Left colon (tissue), 2 donors: ENCODE measurements around the gene LIPG. TPM values are rescaled to one million over a fixed set of nuclear protein-coding genes. Genes with fewer than 3 reads are reported as not detected.
"Not testable (repeated sequence)": the region's sequence is repeated elsewhere in the genome, so short reads cannot be mapped to it uniquely, and the experiment has no call there.

Experiments used
- ATAC-seq: fragments of 200-7000 bp; cut with Tn5 transposase; one replicate; pipeline ENCODE4 v1.9.1; 2020; ENCODE audit warnings: mild to moderate bottlenecking, moderate library complexity
- DNase-seq, 2 donors: peaks; one replicate each; pipeline ENCODE4 v3.0.0-alpha.2; 2020
- intact Hi-C, 2 donors: fragments of 100-400 bp; cut with DNase I in 1 of 2; cut with micrococcal nuclease in 1 of 2; formaldehyde crosslinking; loops; one replicate each; pipeline versions ENCODE4 v1.11.2 to v1.14.0; 2022; cut with DNase I, micrococcal nuclease
- total RNA-seq, 2 donors: library from RNA; stranded (reverse); fragmentation: NEBNext Ultra II Directional; extraction: Animal tissue kit (Norgen Biotek cat#: 25700); gene quantifications; one replicate each; pipeline ENCODE4 v1.2.1, GENCODE V29; 2021
- donor health status: DM: no; HTN: no; CAD: no.
- donor health status: DM: yes; HTN: yes; CAD: no.

The LIPG gene
- total RNA-seq, 2 donors from 2014 or later = 14.2 to 39.0 TPM

DNA sequence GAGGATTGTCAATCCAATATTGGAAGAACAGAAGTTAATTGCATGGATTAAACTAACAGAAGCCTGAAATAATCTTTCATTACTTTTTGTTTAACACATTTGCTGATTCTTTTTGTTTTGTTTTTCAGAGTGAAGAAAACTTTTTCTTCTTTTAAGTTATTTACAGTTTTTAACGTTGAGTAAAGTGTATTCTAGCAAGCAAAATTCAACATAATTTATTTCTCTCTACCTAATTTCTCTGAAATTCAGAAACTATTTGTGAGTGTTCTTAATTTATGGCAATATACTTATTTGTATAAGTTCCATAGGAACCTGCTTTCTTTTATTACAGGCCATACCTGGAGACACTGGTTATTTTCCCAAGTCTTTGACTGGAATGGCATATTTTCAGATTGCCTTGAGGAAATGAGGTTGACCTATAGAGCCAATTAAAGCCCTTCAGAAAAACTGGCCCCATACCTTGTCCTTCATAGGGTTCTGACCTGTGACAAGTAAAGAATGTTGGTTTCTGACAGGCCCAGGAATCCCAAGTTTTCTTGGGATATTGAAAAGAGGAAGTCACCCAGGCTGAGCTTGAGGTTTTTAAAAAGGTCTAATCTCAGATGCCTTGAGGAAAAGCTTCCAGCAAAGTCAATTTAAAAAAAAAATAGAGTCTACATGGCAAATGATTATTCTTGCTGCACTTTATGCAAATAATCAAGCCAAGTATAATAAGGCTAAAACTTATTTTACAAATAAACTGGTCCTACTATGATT lies 26.8 kb upstream of the LIPG start:
- ATAC-seq (no peak), DNase-seq (no peak)
- intact Hi-C loops = no loop called here

GRCh38 chr18:49537232-49537896 lies 24.5 kb upstream of the LIPG start:
- intact Hi-C loops = no loop called here
- ATAC-seq (no peak), DNase-seq (no peak)

DNA sequence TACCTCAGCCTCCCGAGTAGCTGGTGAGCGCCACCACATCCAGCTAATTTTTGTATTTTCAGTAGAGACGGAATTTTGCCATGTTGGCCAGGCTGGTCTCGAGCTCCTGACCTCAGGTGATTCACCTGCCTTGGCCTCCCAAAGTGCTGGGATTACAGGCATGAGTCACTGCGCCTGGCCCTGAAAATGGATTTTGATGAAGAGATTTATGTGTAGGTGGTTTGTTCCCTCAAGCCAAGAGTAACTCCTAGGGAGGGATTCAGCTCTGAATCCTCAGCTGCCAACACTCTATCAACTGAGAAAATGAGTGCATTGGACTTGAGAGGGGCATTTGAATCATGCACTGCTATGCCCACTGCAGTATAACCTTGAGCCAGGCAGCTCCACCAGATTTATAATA lies 17.5 kb upstream of the LIPG start:
- DNase-seq (no peak), ATAC-seq (no peak)
- intact Hi-C loops = no loop called here

DNA sequence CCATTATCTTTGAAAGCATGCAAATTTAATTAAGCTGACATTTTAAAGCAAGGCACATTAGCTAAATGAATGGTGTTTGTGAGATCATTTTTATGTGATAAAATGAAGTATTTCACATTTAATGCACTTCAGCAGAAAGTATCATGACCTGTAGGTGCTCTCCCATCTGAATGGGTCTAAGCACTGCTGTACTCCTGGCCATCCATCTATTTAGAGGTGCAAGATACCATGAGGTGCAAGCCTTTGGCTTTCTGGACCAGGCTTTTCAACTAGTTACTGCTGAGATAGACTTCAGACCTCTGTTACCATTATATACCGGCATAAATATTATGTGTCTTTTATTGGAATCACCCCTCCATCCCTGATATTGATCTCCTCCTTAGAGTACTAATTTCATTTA lies 15.6 kb upstream of the LIPG start:
- no peak for ATAC-seq
- no peak for DNase-seq
- intact Hi-C loops = no loop called here

DNA sequence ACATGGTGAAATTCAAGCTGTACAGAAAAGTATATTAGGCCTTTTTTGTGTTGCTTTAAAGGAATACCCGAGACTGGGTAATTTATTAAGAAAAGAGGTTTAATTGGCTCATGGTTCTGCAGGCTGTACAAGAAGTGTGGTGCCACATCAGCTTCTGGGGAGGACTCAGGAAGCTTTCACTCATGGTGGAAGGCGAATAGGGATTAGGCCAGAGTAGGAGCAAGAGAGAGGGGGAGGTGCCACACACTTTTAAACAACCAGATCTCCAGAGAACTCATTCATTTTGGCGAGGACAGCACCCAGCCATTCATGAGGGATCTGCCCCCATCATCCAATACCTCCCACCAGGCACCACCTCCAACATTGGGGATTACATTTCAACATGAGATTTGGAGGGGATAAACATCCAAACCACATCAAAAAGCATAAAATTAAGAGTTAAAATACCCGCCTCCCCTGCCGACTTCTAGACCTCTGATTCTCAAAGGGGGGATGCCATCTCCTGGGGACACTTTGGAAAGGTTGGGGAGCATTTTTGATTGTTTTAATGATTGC lies 15.1 kb upstream of the LIPG start:
- no peak for ATAC-seq
- intact Hi-C loops = no loop called here
- no peak for DNase-seq

GRCh38 chr18:49547701-49548100 lies 14.2 kb upstream of the LIPG start:
- intact Hi-C loops = no loop called here
- DNase-seq = no peak
- no peak for ATAC-seq

GRCh38 chr18:49548229-49548636 lies 13.6 kb upstream of the LIPG start:
- DNase-seq (no peak), ATAC-seq (no peak)
- intact Hi-C loops = no loop called here

- DNase-seq = no peak
- no peak for ATAC-seq
- intact Hi-C loops = loop anchor here in 1 of 2 donors (10.0 kb wide), 1 partner anchor 234 kb away; no protein-coding TSS in a partner anchor
These were observed 11.1 kb upstream of the LIPG start for GRCh38 chr18:49550621-49551339.

DNA sequence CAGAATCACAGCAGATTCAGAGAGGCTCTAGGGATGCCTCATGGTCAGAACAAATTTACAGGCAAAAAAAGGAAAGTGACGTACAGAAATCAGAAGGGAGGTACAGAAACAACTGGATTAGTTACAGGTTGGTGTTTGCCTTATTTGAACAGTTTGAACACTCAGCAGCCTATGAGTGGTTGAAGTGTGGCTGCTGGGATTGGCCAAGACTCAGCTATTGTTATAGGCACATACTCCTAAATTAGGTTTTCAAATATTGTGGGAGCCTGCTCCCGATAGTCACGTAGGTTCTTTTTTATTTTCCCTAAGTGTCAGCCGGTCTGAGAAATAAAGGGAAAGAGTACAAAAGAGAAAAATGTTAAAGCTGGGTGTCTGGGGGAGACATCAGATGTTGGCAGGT lies 8.9 kb upstream of the LIPG start:
- no peak for DNase-seq

DNA sequence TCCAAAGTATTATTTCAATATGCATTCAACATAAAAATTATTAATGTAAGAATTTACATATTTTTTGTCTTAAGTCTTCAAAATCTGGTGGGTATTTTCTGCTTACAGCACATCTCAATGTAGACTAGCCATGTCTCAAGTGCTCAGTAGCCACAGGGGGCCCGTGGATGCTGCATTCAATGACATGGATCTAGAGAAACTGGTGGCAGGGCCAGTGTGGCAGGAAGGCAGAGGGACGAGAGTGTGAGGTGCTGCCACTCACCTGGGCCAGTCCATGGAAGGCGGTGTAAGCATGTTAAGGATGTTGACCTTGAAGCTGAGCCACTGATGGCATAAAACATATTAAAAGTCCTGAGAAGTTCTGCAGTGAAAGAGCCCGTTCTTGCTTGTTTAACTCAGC lies 6.2 kb upstream of the LIPG start:
- ATAC-seq = no peak
- intact Hi-C loops = loop anchor here in 1 of 2 donors (10.0 kb wide), 1 partner anchor 229 kb away; no protein-coding TSS in a partner anchor
- no peak for DNase-seq

More for the DNA sequence above, 8.9 kb upstream of the LIPG start:
- ATAC-seq = no peak
- intact Hi-C loops = loop anchor here in 1 of 2 donors (10.0 kb wide), 1 partner anchor 232 kb away; no protein-coding TSS in a partner anchor

DNA sequence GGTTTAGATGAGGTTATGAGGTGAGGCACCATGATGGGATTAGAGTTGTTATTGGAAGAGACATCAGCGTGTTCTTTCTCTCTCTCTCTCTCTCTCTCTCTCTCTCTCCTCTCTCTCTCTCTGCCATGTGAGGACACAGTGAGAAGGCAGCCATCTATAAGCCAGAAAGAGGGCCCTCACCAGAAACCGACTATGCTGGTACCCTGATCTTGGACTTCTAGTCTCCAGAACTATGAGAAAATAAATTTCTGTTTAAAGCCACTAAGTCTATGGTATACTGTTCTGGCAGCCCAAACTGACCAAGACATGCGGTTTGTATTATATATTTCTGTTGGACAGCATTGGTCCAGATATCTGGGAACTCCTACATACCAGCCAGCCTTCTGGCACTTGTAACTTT lies 3.5 kb upstream of the LIPG start:
- intact Hi-C loops = loop anchor here in 1 of 2 donors (10.0 kb wide), 1 partner anchor 226 kb away; no protein-coding TSS in a partner anchor
- no peak for ATAC-seq
- DNase-seq = no peak

- peak in 1 of 2 donors; percentile 7 for DNase-seq
- ATAC-seq = not testable (repeated sequence)
- intact Hi-C loops = loop anchor here in 1 of 2 donors (10.0 kb wide), 1 partner anchor 225 kb away; no protein-coding TSS in a partner anchor
These were observed 2.4 kb upstream of the LIPG start for GRCh38 chr18:49559326-49559931.

- ATAC-seq (no peak), DNase-seq (no peak)
- intact Hi-C loops = no loop called here
These were observed 1.6 kb upstream of the LIPG start for GRCh38 chr18:49560277-49560623.

- peak; percentile 57 for DNase-seq
- ATAC-seq = peak; percentile 49
- intact Hi-C loops = no loop called here
These were observed 1.1 kb upstream of the LIPG start for GRCh38 chr18:49560624-49561288.

- intact Hi-C loops = no loop called here
- DNase-seq (peak in 1 of 2 donors; percentile 50), ATAC-seq (peak; percentile 50)
These were observed 748 bp downstream of the LIPG start for GRCh38 chr18:49562481-49563129.

- peak; percentile 12 for ATAC-seq
- intact Hi-C loops = no loop called here
- DNase-seq = no peak
These were observed 1.3 kb downstream of the LIPG start for GRCh38 chr18:49563130-49563540.

DNA sequence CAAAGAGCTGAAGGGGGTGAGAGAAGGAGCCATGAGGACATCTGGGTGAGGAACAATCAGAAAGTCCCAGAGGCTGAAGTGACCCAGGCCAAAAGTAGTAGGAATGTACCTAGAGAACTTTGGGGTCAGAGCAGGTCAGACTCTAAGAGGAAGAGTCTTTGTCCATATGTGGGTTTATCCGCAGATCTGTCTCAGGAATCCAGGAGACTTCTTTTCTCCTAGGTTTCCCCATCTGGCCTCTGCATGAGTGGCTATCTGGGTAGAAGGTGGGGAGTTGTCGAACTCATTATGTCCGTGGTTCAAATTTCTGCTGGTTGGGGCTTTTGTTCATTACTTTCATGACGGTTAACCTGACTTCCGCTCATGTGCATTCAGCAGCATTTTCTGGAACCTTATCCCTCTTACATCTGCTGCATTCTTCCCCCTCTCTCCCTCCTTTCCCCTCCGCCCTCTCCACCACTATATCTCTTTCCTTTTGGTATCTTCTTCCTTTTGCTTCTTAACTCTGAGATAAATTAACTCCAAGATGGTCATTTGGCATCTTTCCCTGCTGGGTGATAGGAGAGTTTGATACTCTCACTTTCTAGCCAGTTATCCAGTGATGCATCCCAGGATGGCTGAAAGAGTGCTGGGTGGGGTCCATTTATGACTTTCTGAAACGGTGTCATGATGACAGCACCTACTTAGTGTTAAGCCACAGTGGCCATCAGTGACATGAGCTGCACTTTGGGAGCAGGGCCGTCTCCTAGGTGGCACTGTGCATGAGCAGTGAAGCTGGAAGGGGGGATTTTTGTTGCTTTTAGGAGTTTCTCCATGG lies 2.1 kb downstream of the LIPG start:
- intact Hi-C loops = no loop called here
- DNase-seq (no peak), ATAC-seq (no peak)
